GM21360 (cell line): ENCODE measurements around the gene BLOC1S3.

Experiments used
- ATAC-seq: cut with Tn5 transposase; IDR thresholded peaks from one replicate; pipeline ENCODE4 v1.9.1; 2021; ENCODE audit warnings: mild to moderate bottlenecking, moderate library complexity; ENCODE audit not compliant: unreplicated experiment

Gene BLOC1S3

GRCh38 chr19:45180936-45181335, 2.4 kb downstream of the BLOC1S3 start:
- no peak for ATAC-seq

GRCh38 chr19:45182758-45183157, 4.2 kb downstream of the BLOC1S3 start:
- ATAC-seq: no peak

GRCh38 chr19:45184115-45184514, 5.5 kb downstream of the BLOC1S3 start:
- ATAC-seq: no peak

- ATAC-seq: no peak
Measured at GRCh38 chr19:45186509-45187334, 8.1 kb downstream of the BLOC1S3 start.

- ATAC-seq: no peak
Measured at GRCh38 chr19:45187421-45188100, 9.0 kb downstream of the BLOC1S3 start.

GRCh38 chr19:45189971-45190370, 11.4 kb downstream of the BLOC1S3 start:
- no peak for ATAC-seq

- ATAC-seq: no peak
Measured at GRCh38 chr19:45191375-45191774, 12.8 kb downstream of the BLOC1S3 start.

- ATAC-seq: no peak
Measured at GRCh38 chr19:45195764-45196163, 17.2 kb downstream of the BLOC1S3 start.

GRCh38 chr19:45200568-45200967, 22.0 kb downstream of the BLOC1S3 start:
- no peak for ATAC-seq

GRCh38 chr19:45202637-45203036, 24.1 kb downstream of the BLOC1S3 start:
- no peak for ATAC-seq

- no peak for ATAC-seq
Measured at GRCh38 chr19:45205810-45206209, 27.2 kb downstream of the BLOC1S3 start.

GRCh38 chr19:45206328-45206727, 27.7 kb downstream of the BLOC1S3 start:
- ATAC-seq: no peak

GRCh38 chr19:45211751-45212381, 33.3 kb downstream of the BLOC1S3 start:
- ATAC-seq: no peak

GRCh38 chr19:45213031-45213430, 34.4 kb downstream of the BLOC1S3 start:
- no peak for ATAC-seq

- ATAC-seq: no peak
Measured at GRCh38 chr19:45215391-45216191, 37.0 kb downstream of the BLOC1S3 start.

GRCh38 chr19:45216667-45217066, 38.1 kb downstream of the BLOC1S3 start:
- ATAC-seq: no peak

- no peak for ATAC-seq
Measured at GRCh38 chr19:45217193-45217956, 38.8 kb downstream of the BLOC1S3 start.

- no peak for ATAC-seq
Measured at GRCh38 chr19:45217957-45218334, 39.4 kb downstream of the BLOC1S3 start.

GRCh38 chr19:45218426-45218825, 39.8 kb downstream of the BLOC1S3 start:
- no peak for ATAC-seq
